ENCODE data around the gene TMEM86A. TPM values are rescaled to one million over a fixed set of nuclear protein-coding genes. Genes with fewer than 3 reads are reported as not detected.

Gene TMEM86A
- total and polyA plus RNA-seq, 9 donors: 8.4 to 18.2 (median 11.5) TPM

GRCh38 chr11:18713646-18714442 lies 15.3 kb downstream of the TMEM86A start:
- no peak overlapping the region for H3K4me3 ChIP-seq
- intact Hi-C loops (cut with DNase I): loop anchor here in 1 of 4 donors (5.0 kb wide), 1 partner anchor 82 kb away; the partner anchor contains the start of gene SPTY2D1
- no peaks in the 10 kb centered on the region for H3K4me1 ChIP-seq (ENCODE audit: insufficient read depth)
- TF ChIP-seq POLR2A (IDR thresholded peaks at IDR 0.05) (no peak), EP300 (IDR thresholded peaks at IDR 0.05) (no peak)
- TF ChIP-seq, protein P1, sequence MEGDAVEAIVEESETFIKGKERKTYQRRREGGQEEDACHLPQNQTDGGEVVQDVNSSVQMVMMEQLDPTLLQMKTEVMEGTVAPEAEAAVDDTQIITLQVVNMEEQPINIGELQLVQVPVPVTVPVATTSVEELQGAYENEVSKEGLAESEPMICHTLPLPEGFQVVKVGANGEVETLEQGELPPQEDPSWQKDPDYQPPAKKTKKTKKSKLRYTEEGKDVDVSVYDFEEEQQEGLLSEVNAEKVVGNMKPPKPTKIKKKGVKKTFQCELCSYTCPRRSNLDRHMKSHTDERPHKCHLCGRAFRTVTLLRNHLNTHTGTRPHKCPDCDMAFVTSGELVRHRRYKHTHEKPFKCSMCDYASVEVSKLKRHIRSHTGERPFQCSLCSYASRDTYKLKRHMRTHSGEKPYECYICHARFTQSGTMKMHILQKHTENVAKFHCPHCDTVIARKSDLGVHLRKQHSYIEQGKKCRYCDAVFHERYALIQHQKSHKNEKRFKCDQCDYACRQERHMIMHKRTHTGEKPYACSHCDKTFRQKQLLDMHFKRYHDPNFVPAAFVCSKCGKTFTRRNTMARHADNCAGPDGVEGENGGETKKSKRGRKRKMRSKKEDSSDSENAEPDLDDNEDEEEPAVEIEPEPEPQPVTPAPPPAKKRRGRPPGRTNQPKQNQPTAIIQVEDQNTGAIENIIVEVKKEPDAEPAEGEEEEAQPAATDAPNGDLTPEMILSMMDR (IDR thresholded peaks at IDR 0.05): no peak
- peak in 1 of 5 donors; percentile 29 for DNase-seq
- no peaks in the 10 kb centered on the region for H3K27me3 ChIP-seq
- H3K27ac ChIP-seq: no peak overlapping the region
- WGBS, 3 donors: 93 to 96% (median 94%) methylated on average over 26 of the region's 26 CpGs
- no peaks in the 10 kb centered on the region for H3K36me3 ChIP-seq
- no peaks in the 10 kb centered on the region for H3K9me3 ChIP-seq

DNA sequence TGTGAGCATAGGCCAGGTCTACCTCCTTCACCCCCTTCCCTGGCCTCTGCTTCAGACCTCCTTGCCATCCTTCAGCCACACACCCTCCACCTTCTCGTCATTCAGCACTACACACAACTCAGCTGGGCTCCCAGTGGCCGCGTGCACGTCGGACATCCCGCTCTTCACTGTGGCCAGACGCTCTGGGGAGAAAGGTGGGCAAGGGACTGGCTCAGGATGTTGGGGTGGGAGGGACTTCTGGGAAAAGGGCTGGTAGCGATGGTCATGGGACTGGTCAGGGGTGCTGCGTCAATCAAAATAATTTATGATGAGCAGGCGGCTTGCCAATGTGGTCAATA lies 15.8 kb downstream of the TMEM86A start:
- Histone ChIP-seq H3K27ac (no peak overlapping the region), H3K4me3 (no peak overlapping the region), H3K9me3 (no peaks in the 10 kb centered on the region), H3K4me1 (ENCODE audit: insufficient read depth) (no peaks in the 10 kb centered on the region), H3K27me3 (no peaks in the 10 kb centered on the region), H3K36me3 (no peaks in the 10 kb centered on the region)
- TF ChIP-seq, protein P1 (IDR thresholded peaks at IDR 0.05): no peak
- no peak for TF ChIP-seq POLR2A (IDR thresholded peaks at IDR 0.05)
- TF ChIP-seq EP300 (IDR thresholded peaks at IDR 0.05): no peak
- 84 to 91% (median 87%) methylated on average over 10 of the region's 10 CpGs for WGBS, 3 donors
- DNase-seq: peak in 1 of 5 donors; percentile 24
- intact Hi-C loops (cut with DNase I): loop anchor here in 1 of 4 donors (5.0 kb wide), 1 partner anchor 82 kb away; the partner anchor contains the start of gene SPTY2D1

GRCh38 chr11:18715476-18715875 lies 16.9 kb downstream of the TMEM86A start:
- Histone ChIP-seq H3K36me3 (no peaks in the 10 kb centered on the region), H3K27ac (no peak overlapping the region), H3K4me1 (ENCODE audit: insufficient read depth) (peaks cover under 1% of the 10 kb centered on the region), H3K9me3 (no peaks in the 10 kb centered on the region), H3K4me3 (no peak overlapping the region), H3K27me3 (no peaks in the 10 kb centered on the region)
- intact Hi-C loops (cut with DNase I): no loop called here
- DNase-seq: peak in 1 of 5 donors; percentile 17
- TF ChIP-seq EP300 (IDR thresholded peaks at IDR 0.05) (no peak), POLR2A (IDR thresholded peaks at IDR 0.05) (no peak)
- TF ChIP-seq, protein P1 (IDR thresholded peaks at IDR 0.05): no peak
- WGBS, 3 donors: 76 to 87% (median 82%) methylated on average over 7 of the region's 7 CpGs

GRCh38 chr11:18720091-18720807 lies 21.7 kb downstream of the TMEM86A start:
- no peaks in the 10 kb centered on the region for H3K36me3 ChIP-seq
- peak overlapping the region; percentile 4 to 80 for H3K27ac ChIP-seq
- 55 to 67% (median 65%) methylated on average over 5 of the region's 5 CpGs for WGBS, 3 donors
- no peak overlapping the region for H3K4me3 ChIP-seq
- intact Hi-C loops (cut with DNase I): loop anchor here in 2 of 4 donors (2.0 to 10.0 kb wide), 2 partner anchors 19 to 195 kb away; partner anchors contain the start of gene TSG101 (in 2 of the 2)
- H3K27me3 ChIP-seq: no peaks in the 10 kb centered on the region
- DNase-seq: no peak
- TF ChIP-seq, protein P1 (IDR thresholded peaks at IDR 0.05): no peak
- no peak for TF ChIP-seq POLR2A (IDR thresholded peaks at IDR 0.05)
- TF ChIP-seq EP300 (IDR thresholded peaks at IDR 0.05): no peak
- H3K9me3 ChIP-seq: no peaks in the 10 kb centered on the region
- H3K4me1 ChIP-seq (ENCODE audit: insufficient read depth): peaks cover 3% of the 10 kb centered on the region

All from ovary (tissue), 9 donors.